CD4-positive, alpha-beta T cell (primary cell): ENCODE results near the gene KRTAP12-2. TPM values are rescaled to one million over a fixed set of nuclear protein-coding genes. Genes with fewer than 3 reads are reported as not detected.

Source experiments
- ATAC-seq: fragments of 200-7000 bp; cut with Tn5 transposase; one replicate; pipeline ENCODE4 v1.10.0; 2022; ENCODE audit warnings: mild to moderate bottlenecking; ENCODE audit not compliant: poor library complexity
- CTCF ChIA-PET: fragments of 350-600 bp; sonication (Branson Sonifier 250); formaldehyde crosslinking; loops from one replicate; lab custom pipeline; 2021; ENCODE audit warnings: antibody characterized with exemption, inconsistent platforms; lab: Charles Lee
- POLR2A ChIA-PET: fragments of 350-600 bp; sonication (Branson Sonifier 250); formaldehyde crosslinking; loops from one replicate; lab custom pipeline; 2021; ENCODE audit warnings: antibody characterized with exemption, inconsistent platforms; lab: Charles Lee
- DNase-seq, 14 experiments: peaks; one replicate each; pipeline ENCODE4 v3.0.0-alpha.2; 2013 to 2020; ENCODE audit warnings: mixed read lengths in 2 of 14
- H3K27ac ChIP-seq, 2 donors: one replicate each; pipeline versions ENCODE4 v1.5.1 to v1.7.0; 2013; ENCODE audit warnings: low read length in 2 of 2, low read depth in 1 of 2, mild to moderate bottlenecking in 1 of 2
- H3K27me3 ChIP-seq, 2 experiments: 1 replicate in 1 of 2; 2 replicates in 1 of 2; pipeline versions ENCODE4 v1.6.1 to v1.7.0; 2013; ENCODE audit warnings: low read length in 2 of 2, control low read depth in 1 of 2, mild to moderate bottlenecking in 1 of 2, moderate library complexity in 1 of 2; ENCODE audit not compliant: insufficient read depth in 2 of 2, control insufficient read depth in 1 of 2
- H3K36me3 ChIP-seq: one replicate; pipeline ENCODE4 v1.6.1; 2013; ENCODE audit warnings: low read length, control low read depth; ENCODE audit not compliant: insufficient read depth
- H3K4me1 ChIP-seq: one replicate; pipeline ENCODE4 v1.6.1; 2013; ENCODE audit warnings: low read length, control low read depth; ENCODE audit not compliant: insufficient read depth
- H3K4me3 ChIP-seq: one replicate; pipeline ENCODE4 v1.5.1; 2013; ENCODE audit warnings: mild to moderate bottlenecking, low read length, moderate library complexity
- H3K9me3 ChIP-seq, 2 experiments: 1 replicate in 1 of 2; 2 replicates in 1 of 2; pipeline versions ENCODE4 v1.6.1 to v1.7.0; 2013; ENCODE audit warnings: low read length in 2 of 2, mild to moderate bottlenecking in 2 of 2, control low read depth in 1 of 2, moderate library complexity in 1 of 2; ENCODE audit not compliant: control insufficient read depth in 1 of 2, insufficient read depth in 1 of 2
- H3K27ac Mint-ChIP-seq: one replicate; pipeline ENCODE4 v1.8.0; 2020; ENCODE audit warnings: mixed read lengths
- H3K27me3 Mint-ChIP-seq: one replicate; pipeline ENCODE4 v1.8.0; 2021; ENCODE audit warnings: mixed read lengths
- H3K36me3 Mint-ChIP-seq: one replicate; pipeline ENCODE4 v1.8.0; 2021; ENCODE audit warnings: low read depth, mixed read lengths
- H3K4me1 Mint-ChIP-seq: one replicate; pipeline ENCODE4 v1.8.0; 2021; ENCODE audit warnings: low read depth, mixed read lengths
- H3K4me3 Mint-ChIP-seq: one replicate; pipeline ENCODE4 v1.8.0; 2020; ENCODE audit warnings: mild to moderate bottlenecking, mixed read lengths
- H3K9me3 Mint-ChIP-seq: one replicate; pipeline ENCODE4 v1.8.0; 2020; ENCODE audit warnings: mixed read lengths
- CTCF ChIP-seq: fragments of 200-600 bp; IDR thresholded peaks from one replicate; pipeline ENCODE4 v1.8.0; 2022; ENCODE audit warnings: antibody characterized with exemption, mild to moderate bottlenecking
- intact Hi-C, 2 experiments: fragments of 100-400 bp; cut with DNase I in 1 of 2; cut with micrococcal nuclease in 1 of 2; formaldehyde crosslinking; loops; one replicate each; pipeline versions ENCODE4 v1.15.1 to v1.9.0; 2023 to 2025; cut with DNase I, micrococcal nuclease
- total RNA-seq, 174 experiments: library from RNA in 2 of 174; stranded (reverse) in 2 of 174; gene quantifications; one replicate each; pipeline ENCODE4 v1.2.3 and lab custom pipeline; 2021 to 2026

The KRTAP12-2 gene
- total RNA-seq, 2 experiments from 2014 or later = not detected

- H3K36me3 Mint-ChIP-seq = no peaks in the 10 kb centered on the region
- no peak for ATAC-seq
- H3K4me3 Mint-ChIP-seq = no peak overlapping the region
- no peaks in the 10 kb centered on the region for H3K4me1 ChIP-seq
- no peak overlapping the region for H3K4me3 ChIP-seq
- H3K9me3 ChIP-seq = peaks cover 3 to 36% of the 10 kb centered on the region in 2 experiments
- TF ChIP-seq CTCF = no peak
- ChIA-PET POLR2A (no interaction called here), CTCF (no interaction called here)
- peaks cover 88% of the 10 kb centered on the region for H3K27me3 Mint-ChIP-seq
- H3K27me3 ChIP-seq = peaks cover 68 to 78% of the 10 kb centered on the region in 2 experiments
- peaks cover 1% of the 10 kb centered on the region for H3K4me1 Mint-ChIP-seq
- no peaks in the 10 kb centered on the region for H3K9me3 Mint-ChIP-seq
- no peak overlapping the region for H3K27ac ChIP-seq
- no peak overlapping the region for H3K27ac Mint-ChIP-seq
- intact Hi-C loops = no loop called here
- no peak for DNase-seq
- H3K36me3 ChIP-seq = no peaks in the 10 kb centered on the region
These were observed 34.3 kb upstream of the KRTAP12-2 start for GRCh38 chr21:44701023-44701400.

GRCh38 chr21:44700101-44701022 is 33.6 kb upstream of the KRTAP12-2 start:
- no peak overlapping the region for H3K27ac Mint-ChIP-seq
- no peak overlapping the region for H3K4me3 Mint-ChIP-seq
- ATAC-seq (no peak), DNase-seq (no peak)
- no peaks in the 10 kb centered on the region for H3K9me3 Mint-ChIP-seq
- POLR2A ChIA-PET = no interaction called here
- H3K36me3 Mint-ChIP-seq = no peaks in the 10 kb centered on the region
- peaks cover 6% of the 10 kb centered on the region for H3K4me1 Mint-ChIP-seq
- Histone ChIP-seq H3K4me1 (no peaks in the 10 kb centered on the region), H3K36me3 (no peaks in the 10 kb centered on the region), H3K27ac (no peak overlapping the region), H3K27me3 (peaks cover 65 to 75% of the 10 kb centered on the region in 2 experiments), H3K9me3 (peaks cover 0 to 32% of the 10 kb centered on the region in 2 experiments), H3K4me3 (no peak overlapping the region)
- intact Hi-C loops = no loop called here
- CTCF ChIA-PET = no interaction called here
- H3K27me3 Mint-ChIP-seq = peaks cover 85% of the 10 kb centered on the region
- no peak for TF ChIP-seq CTCF

- Mint-ChIP-seq H3K9me3 (no peaks in the 10 kb centered on the region), H3K4me1 (peaks cover 6% of the 10 kb centered on the region), H3K27ac (no peak overlapping the region), H3K27me3 (peaks cover 77% of the 10 kb centered on the region), H3K4me3 (no peak overlapping the region), H3K36me3 (no peaks in the 10 kb centered on the region)
- no peak for DNase-seq
- Histone ChIP-seq H3K36me3 (no peaks in the 10 kb centered on the region), H3K9me3 (peaks cover 0 to 28% of the 10 kb centered on the region in 2 experiments), H3K4me1 (peaks cover 5% of the 10 kb centered on the region), H3K27me3 (peaks cover 62 to 72% of the 10 kb centered on the region in 2 experiments), H3K4me3 (no peak overlapping the region), H3K27ac (no peak overlapping the region)
- no peak for TF ChIP-seq CTCF
- intact Hi-C loops = no loop called here
- ChIA-PET POLR2A (no interaction called here), CTCF (interaction anchor here (0.6 kb wide), 1 partner anchor 1865 kb away, joined by 3 read pairs; no protein-coding TSS in a partner anchor)
- ATAC-seq = no peak
These were observed 32.8 kb upstream of the KRTAP12-2 start for GRCh38 chr21:44699502-44700001.
